ENCODE data around the gene MAP3K19.
"Not testable (repeated sequence)": the region's sequence is repeated elsewhere in the genome, so short reads cannot be mapped to it uniquely, and the experiment has no call there.

Gene MAP3K19

GRCh38 chr2:135052042-135052876 is 5.0 kb upstream of the MAP3K19 start, which contains the start of gene RAB3GAP1:
Gene RAB3GAP1 (plus strand): TSS chr2:135052292. CDS start chr2:135052308, 16 bp downstream.
- peak; percentile 84 for DNase-seq

- no peak for DNase-seq
These were observed 3.4 kb upstream of the MAP3K19 start for GRCh38 chr2:135050684-135051083.

GRCh38 chr2:135050132-135050531 is 2.9 kb upstream of the MAP3K19 start:
- no peak for DNase-seq

DNA sequence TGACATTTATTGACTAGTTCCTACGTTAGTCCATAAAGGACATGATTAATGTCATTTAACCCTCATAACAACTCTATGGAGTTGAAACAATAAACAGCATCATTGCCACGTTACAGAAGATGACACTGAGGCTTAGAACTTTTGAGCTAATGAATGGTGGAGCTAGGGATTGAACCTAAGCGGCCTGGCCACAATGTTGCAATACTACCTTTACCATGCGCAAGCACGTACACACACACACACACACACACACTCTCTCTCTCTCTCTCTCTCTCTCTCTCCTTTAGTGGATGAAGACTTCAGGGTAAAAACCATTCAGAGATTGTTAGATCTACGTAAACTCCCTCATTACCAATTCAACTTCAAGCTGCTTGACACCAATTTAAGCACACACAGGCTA is 875 bp upstream of the MAP3K19 start:
- DNase-seq = no peak

DNA sequence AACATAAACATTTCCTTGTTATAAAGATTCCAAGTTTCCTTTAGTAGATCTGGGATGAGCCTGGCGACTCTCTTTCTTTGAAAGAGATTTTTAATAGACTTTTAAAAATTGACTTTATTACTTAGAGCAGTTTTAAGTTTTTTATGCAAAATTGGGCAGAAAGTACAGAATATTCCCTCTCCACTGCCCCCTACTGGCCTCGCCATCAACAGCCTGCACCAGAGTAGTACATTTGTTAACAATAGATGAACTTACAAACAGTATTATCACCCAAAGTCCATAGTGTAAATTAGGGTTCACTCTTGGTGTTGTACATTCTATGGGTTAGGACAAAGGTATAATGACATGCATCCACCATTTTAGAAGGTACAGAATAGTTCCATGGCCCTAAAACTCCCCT is 3.9 kb downstream of the MAP3K19 start:
- DNase-seq = no peak

- DNase-seq = no peak
These were observed 9.4 kb downstream of the MAP3K19 start for GRCh38 chr2:135037831-135038230.

DNA sequence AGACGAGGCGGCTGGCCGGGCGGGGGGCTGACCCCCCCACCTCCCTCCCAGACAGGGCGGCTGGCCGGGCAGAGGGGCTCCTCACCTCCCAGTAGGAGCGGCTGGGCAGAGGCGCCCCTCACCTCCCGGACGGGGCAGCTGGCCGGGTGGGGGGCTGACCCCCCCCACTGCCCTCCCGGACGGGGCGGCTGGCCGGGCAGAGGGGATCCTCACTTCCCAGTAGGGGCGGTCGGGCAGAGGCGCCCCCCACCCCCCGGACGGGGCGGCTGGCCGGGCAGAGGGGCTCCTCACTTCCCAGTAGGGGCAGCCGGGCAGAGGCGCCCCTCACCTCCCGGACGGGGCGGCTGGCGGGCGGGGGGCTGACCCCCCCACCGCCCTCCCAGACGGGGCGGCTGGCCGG is 14.0 kb downstream of the MAP3K19 start:
- DNase-seq = not testable (repeated sequence)

DNA sequence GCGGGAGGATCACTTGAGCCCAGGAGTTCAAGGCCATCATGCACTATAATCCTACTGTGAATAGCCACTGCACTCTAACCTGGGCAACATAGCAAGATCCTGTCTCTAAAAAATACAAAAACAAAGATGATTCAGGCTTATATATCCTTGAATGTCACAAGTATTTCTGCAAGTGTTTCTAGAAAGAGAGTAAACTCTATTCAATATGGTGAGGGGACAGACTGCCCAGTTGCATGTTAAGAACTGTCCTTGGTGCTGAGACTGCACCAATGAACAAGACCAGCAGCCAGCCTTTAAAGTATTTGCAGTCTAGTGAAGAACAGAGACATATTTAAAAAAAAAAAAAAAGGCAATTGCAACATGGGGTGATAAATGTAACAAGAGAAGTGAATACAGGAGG is 16.4 kb downstream of the MAP3K19 start:
- peak; percentile 54 for DNase-seq

GRCh38 chr2:135029481-135030134 is 17.6 kb downstream of the MAP3K19 start:
- DNase-seq = no peak

- DNase-seq = no peak
These were observed 23.3 kb downstream of the MAP3K19 start for GRCh38 chr2:135023886-135024485.

- DNase-seq = no peak
These were observed 24.0 kb downstream of the MAP3K19 start for GRCh38 chr2:135022952-135023880.

- DNase-seq = no peak
These were observed 25.6 kb downstream of the MAP3K19 start for GRCh38 chr2:135021618-135022017.

DNA sequence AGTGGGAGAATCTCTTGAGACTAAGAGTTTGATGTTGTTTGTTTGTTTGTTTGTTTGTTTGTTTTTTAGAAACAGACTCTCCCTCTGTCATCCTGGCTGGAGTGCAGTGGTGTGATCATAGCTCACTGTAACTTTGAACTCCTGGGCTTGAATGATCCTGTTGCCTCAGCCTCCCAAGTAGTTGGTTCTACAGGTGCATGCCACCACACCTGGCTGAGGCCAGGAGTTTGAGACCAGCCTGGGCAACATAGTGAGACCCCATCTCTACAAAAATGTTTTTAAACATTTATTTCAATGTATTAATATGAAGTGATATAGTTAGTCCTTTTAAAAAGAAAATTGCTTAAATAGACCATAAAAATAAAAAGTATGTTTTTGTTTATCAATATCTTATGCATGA is 35.6 kb downstream of the MAP3K19 start:
- no peak for DNase-seq

DNA sequence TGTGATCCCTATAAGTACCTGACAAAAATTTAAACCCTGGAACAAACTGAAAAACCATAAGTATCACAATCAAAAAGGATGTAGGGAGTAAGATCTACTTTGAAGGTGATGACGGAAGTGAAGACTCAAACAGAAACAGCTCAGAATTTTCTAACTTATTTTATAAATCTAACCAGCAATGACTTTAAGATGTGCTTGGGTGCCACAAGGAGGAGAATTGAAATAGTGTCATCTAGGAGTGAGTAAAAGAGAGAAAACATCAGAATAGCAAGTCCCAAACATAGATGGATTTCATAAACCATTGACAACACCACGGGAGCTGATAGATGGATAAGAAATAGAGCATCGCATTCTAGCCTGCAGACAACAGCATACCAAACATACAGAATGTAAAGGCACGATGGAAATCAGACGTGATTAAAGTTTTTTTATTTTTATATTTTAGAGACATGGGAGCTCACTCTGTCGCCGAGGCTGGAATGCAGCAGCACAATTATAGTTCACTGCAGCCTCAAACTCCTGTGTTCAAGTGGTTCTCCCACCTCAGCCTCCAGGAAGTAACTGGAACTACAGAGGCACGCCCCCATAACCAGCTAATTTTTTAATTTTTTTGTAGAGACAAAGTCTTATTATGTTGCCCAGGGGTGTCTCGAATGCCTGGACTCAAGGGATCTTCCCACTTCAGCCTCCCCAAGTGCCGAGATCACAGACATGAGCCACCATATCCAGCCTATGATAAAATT is 36.9 kb downstream of the MAP3K19 start:
- no peak for DNase-seq

DNA sequence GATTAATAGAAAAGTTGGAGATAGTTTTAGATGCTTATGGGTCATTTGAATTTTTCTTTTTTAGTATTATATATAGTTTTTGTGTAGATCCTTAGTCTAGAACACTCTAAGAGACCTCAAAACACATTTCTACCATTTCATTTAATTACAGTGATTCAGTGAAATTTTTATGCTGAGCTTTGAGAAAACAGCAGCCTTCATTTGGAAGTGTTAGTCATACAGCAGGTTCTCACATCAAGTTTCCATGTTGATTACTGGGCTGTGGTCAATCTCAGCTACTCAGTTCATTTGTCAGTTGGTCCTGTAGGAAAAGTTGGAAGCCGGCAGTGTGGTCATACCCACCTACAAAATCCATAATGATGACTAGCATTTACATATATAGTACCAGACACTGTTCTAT is 37.9 kb downstream of the MAP3K19 start:
- DNase-seq = no peak

DNA sequence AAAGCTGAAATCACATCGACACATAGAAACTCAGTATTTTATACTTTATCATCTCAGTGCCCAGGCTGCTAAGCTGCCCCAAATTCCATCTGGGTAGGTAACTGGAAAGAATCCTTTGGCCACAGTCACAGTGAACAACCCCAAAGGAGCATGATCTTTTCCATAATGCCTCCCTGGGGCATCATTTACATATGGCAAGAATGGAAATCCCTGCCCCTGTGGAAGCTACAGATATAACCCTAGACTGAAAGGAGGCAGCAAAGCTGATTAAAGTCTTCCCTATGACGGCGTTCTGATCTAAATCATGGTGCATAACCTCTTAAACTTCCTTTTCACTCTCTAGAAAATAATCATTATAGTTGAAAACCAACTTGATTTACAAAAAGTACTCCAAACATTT is 41.5 kb downstream of the MAP3K19 start:
- DNase-seq = no peak

DNA sequence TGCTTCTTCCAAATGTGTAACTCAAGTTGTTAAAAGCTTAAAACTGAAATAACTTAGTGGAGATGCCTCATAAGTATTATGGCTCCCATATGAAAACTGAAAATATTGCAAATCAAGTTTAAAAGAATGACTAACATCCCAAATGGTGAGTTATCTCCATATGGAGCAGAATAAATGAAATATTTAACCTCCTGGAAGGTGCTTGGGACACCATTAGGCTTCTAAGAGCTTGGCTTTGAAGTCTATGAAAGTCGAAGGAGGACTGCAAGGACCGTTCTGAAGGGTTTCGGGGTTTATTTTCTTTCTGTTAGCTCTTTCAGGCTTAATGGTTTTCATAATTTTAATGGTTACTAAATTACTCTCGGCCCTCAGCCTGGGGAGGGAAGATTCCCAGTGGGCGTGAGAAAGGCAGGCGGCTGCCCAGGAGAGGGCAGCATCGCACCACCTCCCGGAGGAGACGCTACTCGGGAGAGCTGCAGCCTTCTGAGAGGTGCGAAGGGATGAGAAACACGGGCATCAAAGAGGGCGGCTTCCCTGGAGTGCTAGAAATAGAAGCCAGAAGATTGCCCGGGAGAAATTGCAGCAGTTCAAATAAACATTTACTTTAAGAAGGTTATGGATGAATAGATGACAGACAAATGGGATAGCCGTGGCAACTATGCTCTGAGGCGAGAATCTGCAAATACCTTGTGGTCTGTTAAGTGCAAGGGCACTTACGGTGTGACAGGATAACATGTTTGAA is 43.1 kb downstream of the MAP3K19 start:
- peak; percentile 65 for DNase-seq

GRCh38 chr2:135002836-135003235 is 44.4 kb downstream of the MAP3K19 start:
- no peak for DNase-seq

DNA sequence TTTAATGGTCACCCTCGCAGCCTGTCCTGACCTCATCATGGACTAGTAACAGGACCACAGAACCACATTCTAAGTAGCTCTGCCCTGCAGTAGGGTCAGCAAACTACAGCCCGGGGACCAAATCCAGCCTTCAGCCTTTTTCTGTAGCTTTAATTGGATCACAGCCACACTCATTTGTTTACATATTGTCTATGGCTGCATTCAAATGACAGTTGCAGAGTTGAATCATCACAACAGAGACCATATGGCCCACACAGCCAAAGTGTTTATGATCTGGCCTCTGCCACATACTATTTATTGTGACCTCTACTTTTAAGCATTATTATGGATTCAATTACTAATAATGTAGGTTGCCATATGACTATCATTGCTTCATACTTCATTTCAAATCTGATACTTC is 47.7 kb downstream of the MAP3K19 start:
- DNase-seq = no peak

- DNase-seq = peak; percentile 44
These were observed 58.1 kb downstream of the MAP3K19 start for GRCh38 chr2:134988994-134989605.

GRCh38 chr2:134985061-134985460 is 62.2 kb downstream of the MAP3K19 start:
- no peak for DNase-seq
